NCI-H748 treated with DMSO at 0.1 percent for 48 hours (cell line): ENCODE data around the gene CES5A.
"Not testable (repeated sequence)": the region's sequence is repeated elsewhere in the genome, so short reads cannot be mapped to it uniquely, and the experiment has no call there.

Experiments used
- DNase-seq: peaks from one replicate; lab custom pipeline; 2025; lab: John Stamatoyannopoulos, UW

The CES5A gene

GRCh38 chr16:55829232-55829631 lies 45.9 kb downstream of the CES5A start:
- not testable (repeated sequence) for DNase-seq

- DNase-seq = no peak
Measured at GRCh38 chr16:55828680-55829079, 46.5 kb downstream of the CES5A start.

GRCh38 chr16:55825115-55825728 lies 50.0 kb downstream of the CES5A start:
- DNase-seq = no peak

- DNase-seq = no peak
Measured at GRCh38 chr16:55824473-55825000, 50.6 kb downstream of the CES5A start.

- no peak for DNase-seq
Measured at GRCh38 chr16:55822280-55822810, 52.8 kb downstream of the CES5A start.

GRCh38 chr16:55821210-55821609 lies 54.0 kb downstream of the CES5A start:
- DNase-seq = no peak

- no peak for DNase-seq
Measured at GRCh38 chr16:55820615-55821014, 54.6 kb downstream of the CES5A start.

GRCh38 chr16:55817236-55817912 lies 57.8 kb downstream of the CES5A start:
- DNase-seq = no peak

GRCh38 chr16:55816222-55816621 lies 59.0 kb downstream of the CES5A start:
- not testable (repeated sequence) for DNase-seq

GRCh38 chr16:55815320-55815719 lies 59.9 kb downstream of the CES5A start:
- no peak for DNase-seq

GRCh38 chr16:55814174-55814573 lies 61.0 kb downstream of the CES5A start:
- not testable (repeated sequence) for DNase-seq

- DNase-seq = not testable (repeated sequence)
Measured at GRCh38 chr16:55813730-55814129, 61.4 kb downstream of the CES5A start.

GRCh38 chr16:55812951-55813350 lies 62.2 kb downstream of the CES5A start:
- no peak for DNase-seq

- DNase-seq = no peak
Measured at GRCh38 chr16:55811811-55812210, 63.4 kb downstream of the CES5A start.

- DNase-seq = no peak
Measured at GRCh38 chr16:55810451-55810961, 64.7 kb downstream of the CES5A start.

- no peak for DNase-seq
Measured at GRCh38 chr16:55809851-55810250, 65.3 kb downstream of the CES5A start.

- DNase-seq = no peak
Measured at GRCh38 chr16:55809386-55809785, 65.8 kb downstream of the CES5A start.

- DNase-seq = not testable (repeated sequence)
Measured at GRCh38 chr16:55808286-55808685, 66.9 kb downstream of the CES5A start.

GRCh38 chr16:55805104-55805503 lies 70.1 kb downstream of the CES5A start:
- not testable (repeated sequence) for DNase-seq

- DNase-seq = not testable (repeated sequence)
Measured at GRCh38 chr16:55803681-55804080, 71.5 kb downstream of the CES5A start.
